ENCODE results near the gene ZNF79. TPM values are rescaled to one million over a fixed set of nuclear protein-coding genes. Genes with fewer than 3 reads are reported as not detected.

Gene ZNF79
- total and polyA plus RNA-seq, 2 donors from 2014 or later: 2.1 to 9.1 TPM

GRCh38 chr9:127407492-127407843 is 16.7 kb upstream of the ZNF79 start:
- DNase-seq: no peak
- TF ChIP-seq, protein P1, sequence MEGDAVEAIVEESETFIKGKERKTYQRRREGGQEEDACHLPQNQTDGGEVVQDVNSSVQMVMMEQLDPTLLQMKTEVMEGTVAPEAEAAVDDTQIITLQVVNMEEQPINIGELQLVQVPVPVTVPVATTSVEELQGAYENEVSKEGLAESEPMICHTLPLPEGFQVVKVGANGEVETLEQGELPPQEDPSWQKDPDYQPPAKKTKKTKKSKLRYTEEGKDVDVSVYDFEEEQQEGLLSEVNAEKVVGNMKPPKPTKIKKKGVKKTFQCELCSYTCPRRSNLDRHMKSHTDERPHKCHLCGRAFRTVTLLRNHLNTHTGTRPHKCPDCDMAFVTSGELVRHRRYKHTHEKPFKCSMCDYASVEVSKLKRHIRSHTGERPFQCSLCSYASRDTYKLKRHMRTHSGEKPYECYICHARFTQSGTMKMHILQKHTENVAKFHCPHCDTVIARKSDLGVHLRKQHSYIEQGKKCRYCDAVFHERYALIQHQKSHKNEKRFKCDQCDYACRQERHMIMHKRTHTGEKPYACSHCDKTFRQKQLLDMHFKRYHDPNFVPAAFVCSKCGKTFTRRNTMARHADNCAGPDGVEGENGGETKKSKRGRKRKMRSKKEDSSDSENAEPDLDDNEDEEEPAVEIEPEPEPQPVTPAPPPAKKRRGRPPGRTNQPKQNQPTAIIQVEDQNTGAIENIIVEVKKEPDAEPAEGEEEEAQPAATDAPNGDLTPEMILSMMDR (IDR thresholded peaks at IDR 0.05; ENCODE audit: borderline replicate concordance, extremely low read depth, insufficient read depth): no peak
- intact Hi-C loops (cut with DNase I): no loop called here
- H3K9me3 ChIP-seq (ENCODE audit: control insufficient read depth in 2 of 3, insufficient read depth in 1 of 3, low read length in 3 of 3): no peaks in the 10 kb centered on the region
- H3K9ac ChIP-seq (ENCODE audit: low read length in 3 of 3): no peak overlapping the region
- H3K4me3 ChIP-seq (ENCODE audit: low read length in 3 of 3): no peak overlapping the region
- H3K27ac ChIP-seq (ENCODE audit: low read depth in 2 of 2, low read length in 2 of 2): no peak overlapping the region
- peaks cover 0 to 20% (median 13%) of the 10 kb centered on the region in 3 donors for H3K36me3 ChIP-seq (ENCODE audit: control insufficient read depth in 2 of 3, insufficient read depth in 3 of 3, low read length in 3 of 3)
- H3K27me3 ChIP-seq (ENCODE audit: control insufficient read depth, insufficient read depth, low read length): no peaks in the 10 kb centered on the region
- H3K4me1 ChIP-seq (ENCODE audit: control insufficient read depth in 2 of 3, insufficient read depth in 2 of 3, low read depth in 1 of 3, low read length in 3 of 3): no peaks in the 10 kb centered on the region
- FAIRE-seq: no peak

DNA sequence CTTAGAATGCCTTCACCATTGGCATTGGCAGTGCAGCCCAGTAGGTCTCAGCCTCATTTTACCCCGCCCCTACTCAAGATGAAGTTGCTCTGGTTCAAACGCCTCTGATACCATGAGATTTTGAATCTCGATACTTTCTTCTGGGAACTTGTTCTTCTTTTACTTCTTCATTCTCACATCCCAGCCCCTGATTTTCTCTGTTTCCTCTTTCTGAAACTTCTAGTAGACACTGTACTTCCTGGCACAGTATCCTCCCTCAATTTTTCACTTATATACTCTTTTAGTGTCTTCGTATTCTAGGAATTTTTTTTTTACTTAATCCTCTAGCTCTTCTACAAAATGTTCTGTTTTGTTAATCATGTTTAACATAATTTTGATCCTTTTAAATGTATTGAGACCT is 13.1 kb upstream of the ZNF79 start:
- peaks cover 0 to 4% (median 0%) of the 10 kb centered on the region in 3 donors for H3K36me3 ChIP-seq (ENCODE audit: control insufficient read depth in 2 of 3, insufficient read depth in 3 of 3, low read length in 3 of 3)
- H3K27me3 ChIP-seq (ENCODE audit: control insufficient read depth, insufficient read depth, low read length): no peaks in the 10 kb centered on the region
- H3K4me3 ChIP-seq (ENCODE audit: low read length in 3 of 3): no peak overlapping the region
- DNase-seq (no peak), FAIRE-seq (no peak)
- H3K27ac ChIP-seq (ENCODE audit: low read depth in 2 of 2, low read length in 2 of 2): no peak overlapping the region
- TF ChIP-seq, protein P1 (IDR thresholded peaks at IDR 0.05; ENCODE audit: borderline replicate concordance, extremely low read depth, insufficient read depth): no peak
- H3K9ac ChIP-seq (ENCODE audit: low read length in 3 of 3): no peak overlapping the region
- no peaks in the 10 kb centered on the region for H3K4me1 ChIP-seq (ENCODE audit: control insufficient read depth in 2 of 3, insufficient read depth in 2 of 3, low read depth in 1 of 3, low read length in 3 of 3)
- H3K9me3 ChIP-seq (ENCODE audit: control insufficient read depth in 2 of 3, insufficient read depth in 1 of 3, low read length in 3 of 3): no peaks in the 10 kb centered on the region
- intact Hi-C loops (cut with DNase I): no loop called here

GRCh38 chr9:127415141-127415540 is 9.0 kb upstream of the ZNF79 start:
- Histone ChIP-seq H3K4me3 (ENCODE audit: low read length in 3 of 3) (no peak overlapping the region), H3K4me1 (ENCODE audit: control insufficient read depth in 2 of 3, insufficient read depth in 2 of 3, low read depth in 1 of 3, low read length in 3 of 3) (peaks cover 0 to 2% (median 0%) of the 10 kb centered on the region in 3 donors), H3K9ac (ENCODE audit: low read length in 3 of 3) (no peak overlapping the region), H3K27me3 (ENCODE audit: control insufficient read depth, insufficient read depth, low read length) (no peaks in the 10 kb centered on the region), H3K36me3 (ENCODE audit: control insufficient read depth in 2 of 3, insufficient read depth in 3 of 3, low read length in 3 of 3) (no peaks in the 10 kb centered on the region), H3K27ac (ENCODE audit: low read depth in 2 of 2, low read length in 2 of 2) (no peak overlapping the region), H3K9me3 (ENCODE audit: control insufficient read depth in 2 of 3, insufficient read depth in 1 of 3, low read length in 3 of 3) (no peaks in the 10 kb centered on the region)
- FAIRE-seq (no peak), DNase-seq (no peak)
- TF ChIP-seq, protein P1 (IDR thresholded peaks at IDR 0.05; ENCODE audit: borderline replicate concordance, extremely low read depth, insufficient read depth): no peak
- intact Hi-C loops (cut with DNase I): no loop called here

- no peaks in the 10 kb centered on the region for H3K9me3 ChIP-seq (ENCODE audit: control insufficient read depth in 2 of 3, insufficient read depth in 1 of 3, low read length in 3 of 3)
Measured at GRCh38 chr9:127415657-127416056, 8.5 kb upstream of the ZNF79 start.

More at GRCh38 chr9:127415657-127416056, 8.5 kb upstream of the ZNF79 start:
- Histone ChIP-seq H3K4me1 (ENCODE audit: control insufficient read depth in 2 of 3, insufficient read depth in 2 of 3, low read depth in 1 of 3, low read length in 3 of 3) (peaks cover 0 to 2% (median 0%) of the 10 kb centered on the region in 3 donors), H3K36me3 (ENCODE audit: control insufficient read depth in 2 of 3, insufficient read depth in 3 of 3, low read length in 3 of 3) (no peaks in the 10 kb centered on the region), H3K9ac (ENCODE audit: low read length in 3 of 3) (no peak overlapping the region), H3K27me3 (ENCODE audit: control insufficient read depth, insufficient read depth, low read length) (no peaks in the 10 kb centered on the region), H3K4me3 (ENCODE audit: low read length in 3 of 3) (no peak overlapping the region), H3K27ac (ENCODE audit: low read depth in 2 of 2, low read length in 2 of 2) (no peak overlapping the region)
- TF ChIP-seq, protein P1 (IDR thresholded peaks at IDR 0.05; ENCODE audit: borderline replicate concordance, extremely low read depth, insufficient read depth): no peak
- intact Hi-C loops (cut with DNase I): no loop called here
- FAIRE-seq: no peak
- DNase-seq: no peak
